GM06990 (cell line): ENCODE measurements around the gene DLX4.

Experiments used
- DNase-seq: peaks from one replicate; pipeline ENCODE4 v3.0.0-alpha.2; 2011; ENCODE audit not compliant: insufficient read length; ENCODE audit errors: extremely low read depth
- H3K27me3 ChIP-seq: replicated peaks from 2 replicates; pipeline ENCODE4 v1.6.0; 2011; ENCODE audit warnings: low read length; ENCODE audit not compliant: control insufficient read depth, insufficient read depth
- H3K36me3 ChIP-seq: 2 replicates; pipeline ENCODE4 v1.5.1; 2011; ENCODE audit warnings: low read length; ENCODE audit not compliant: control insufficient read depth, insufficient read depth
- H3K4me3 ChIP-seq: replicated peaks from 2 replicates; pipeline ENCODE4 v1.5.1; 2011; ENCODE audit warnings: low read depth, mild to moderate bottlenecking, control low read depth, low read length
- TF ChIP-seq, protein P1 (sequence below): IDR thresholded peaks from 2 replicates; pipeline ENCODE4 v1.5.1; 2011; ENCODE audit warnings: low read length, control low read depth, mild to moderate bottlenecking, inconsistent platforms; ENCODE audit not compliant: insufficient read depth, poor library complexity, severe bottlenecking

DLX4 gene

DNA sequence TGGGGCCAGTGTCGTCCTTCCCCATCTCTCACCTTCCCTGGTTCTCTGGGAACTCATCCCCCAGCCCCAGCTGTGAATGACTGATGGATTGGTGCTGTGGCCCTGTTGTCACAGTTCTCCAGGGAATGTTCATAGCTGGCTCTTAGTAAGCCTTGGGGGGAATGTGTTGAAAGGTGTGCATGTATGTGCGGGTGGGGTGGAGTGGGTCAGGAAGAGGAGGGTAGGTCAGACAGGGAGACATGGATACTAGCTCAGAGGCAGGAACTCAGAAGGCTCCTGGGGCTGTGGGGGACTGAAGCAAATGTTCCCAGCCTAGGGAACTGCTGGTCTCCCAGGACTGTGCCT lies 4.3 kb downstream of the DLX4 start:
- no peak for DNase-seq
- peaks cover 3% of the 10 kb centered on the region for H3K27me3 ChIP-seq
- no peaks in the 10 kb centered on the region for H3K36me3 ChIP-seq
- H3K4me3 ChIP-seq, result no peak overlapping the region
- TF ChIP-seq, protein P1, sequence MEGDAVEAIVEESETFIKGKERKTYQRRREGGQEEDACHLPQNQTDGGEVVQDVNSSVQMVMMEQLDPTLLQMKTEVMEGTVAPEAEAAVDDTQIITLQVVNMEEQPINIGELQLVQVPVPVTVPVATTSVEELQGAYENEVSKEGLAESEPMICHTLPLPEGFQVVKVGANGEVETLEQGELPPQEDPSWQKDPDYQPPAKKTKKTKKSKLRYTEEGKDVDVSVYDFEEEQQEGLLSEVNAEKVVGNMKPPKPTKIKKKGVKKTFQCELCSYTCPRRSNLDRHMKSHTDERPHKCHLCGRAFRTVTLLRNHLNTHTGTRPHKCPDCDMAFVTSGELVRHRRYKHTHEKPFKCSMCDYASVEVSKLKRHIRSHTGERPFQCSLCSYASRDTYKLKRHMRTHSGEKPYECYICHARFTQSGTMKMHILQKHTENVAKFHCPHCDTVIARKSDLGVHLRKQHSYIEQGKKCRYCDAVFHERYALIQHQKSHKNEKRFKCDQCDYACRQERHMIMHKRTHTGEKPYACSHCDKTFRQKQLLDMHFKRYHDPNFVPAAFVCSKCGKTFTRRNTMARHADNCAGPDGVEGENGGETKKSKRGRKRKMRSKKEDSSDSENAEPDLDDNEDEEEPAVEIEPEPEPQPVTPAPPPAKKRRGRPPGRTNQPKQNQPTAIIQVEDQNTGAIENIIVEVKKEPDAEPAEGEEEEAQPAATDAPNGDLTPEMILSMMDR, result no peak

DNA sequence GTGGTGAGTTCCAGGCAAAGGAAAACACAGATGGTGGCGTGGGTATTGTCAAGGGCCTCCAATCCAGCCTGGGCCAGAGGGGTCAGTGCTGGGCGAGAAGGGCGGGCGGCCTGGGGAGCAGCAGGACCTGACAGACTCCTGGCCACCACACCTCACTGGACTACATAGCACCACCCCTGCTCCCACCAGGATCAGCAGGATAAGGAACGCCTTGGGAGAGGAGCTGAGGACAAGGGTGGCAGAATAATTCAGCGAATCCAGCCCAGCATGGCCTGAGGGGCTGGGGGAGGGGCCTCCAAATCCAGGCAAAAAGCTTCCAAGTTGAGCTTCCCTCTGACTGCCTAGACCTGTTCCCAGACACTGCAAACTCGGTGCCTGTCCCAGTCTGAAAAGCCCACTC lies 6.5 kb downstream of the DLX4 start:
- no peak overlapping the region for H3K4me3 ChIP-seq
- TF ChIP-seq, protein P1, result no peak
- no peaks in the 10 kb centered on the region for H3K36me3 ChIP-seq
- H3K27me3 ChIP-seq, result peaks cover 4% of the 10 kb centered on the region
- DNase-seq, result no peak

DNA sequence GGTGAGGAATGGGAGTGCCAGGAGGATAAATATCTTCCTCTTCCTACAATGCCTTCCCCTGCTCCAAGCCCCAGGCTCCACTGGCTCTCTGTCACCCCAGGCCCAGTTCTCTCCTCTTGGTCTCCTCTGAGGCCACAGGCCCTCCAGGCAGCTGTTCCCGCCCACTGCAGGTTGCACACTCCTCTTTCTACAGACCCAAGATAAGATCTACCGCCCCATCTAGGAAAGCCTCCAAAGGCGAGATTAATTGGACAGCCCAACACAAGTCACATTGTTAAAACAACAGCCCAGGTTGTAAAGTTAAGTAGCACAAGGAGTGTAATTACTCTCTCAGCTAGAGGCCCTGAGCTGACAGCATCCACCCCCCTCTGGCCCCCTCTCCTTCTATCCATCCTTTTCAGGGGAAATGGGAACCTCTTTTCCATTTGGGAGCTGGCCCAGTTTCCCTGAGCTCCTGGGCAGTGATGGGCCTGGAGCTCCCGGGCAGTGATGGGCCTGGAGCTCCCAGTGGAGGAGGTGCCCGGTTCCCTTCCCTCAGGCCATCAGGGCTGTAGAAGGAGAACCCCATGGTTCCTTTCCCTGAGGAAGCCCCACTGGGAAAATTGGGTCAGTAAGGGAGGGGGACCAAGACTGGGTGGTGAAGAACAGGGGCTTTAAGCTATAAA lies 7.3 kb downstream of the DLX4 start:
- H3K27me3 ChIP-seq, result peaks cover 3% of the 10 kb centered on the region
- TF ChIP-seq, protein P1, result no peak
- no peak overlapping the region for H3K4me3 ChIP-seq
- no peaks in the 10 kb centered on the region for H3K36me3 ChIP-seq
- no peak for DNase-seq

DNA sequence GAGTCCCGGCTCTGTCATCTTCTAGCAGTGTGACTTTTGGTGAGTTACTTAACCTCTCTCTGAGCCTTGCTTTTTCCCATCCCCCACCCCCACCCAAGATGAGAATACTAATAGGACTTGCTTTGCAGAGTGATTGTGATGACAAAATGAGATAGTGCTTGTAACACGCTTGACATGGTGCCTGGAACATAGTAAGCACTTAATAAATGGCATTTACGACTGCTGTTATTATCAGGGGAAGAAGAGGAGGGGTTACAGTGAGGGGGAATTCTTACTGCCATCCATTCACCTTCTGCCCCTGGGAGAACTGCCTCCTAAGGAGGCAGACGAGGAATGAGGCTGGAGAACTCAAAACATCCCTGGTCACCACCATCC lies 7.8 kb downstream of the DLX4 start:
- DNase-seq, result no peak
- TF ChIP-seq, protein P1, result no peak
- Histone ChIP-seq H3K27me3 (peaks cover 3% of the 10 kb centered on the region), H3K36me3 (no peaks in the 10 kb centered on the region), H3K4me3 (no peak overlapping the region)

DNA sequence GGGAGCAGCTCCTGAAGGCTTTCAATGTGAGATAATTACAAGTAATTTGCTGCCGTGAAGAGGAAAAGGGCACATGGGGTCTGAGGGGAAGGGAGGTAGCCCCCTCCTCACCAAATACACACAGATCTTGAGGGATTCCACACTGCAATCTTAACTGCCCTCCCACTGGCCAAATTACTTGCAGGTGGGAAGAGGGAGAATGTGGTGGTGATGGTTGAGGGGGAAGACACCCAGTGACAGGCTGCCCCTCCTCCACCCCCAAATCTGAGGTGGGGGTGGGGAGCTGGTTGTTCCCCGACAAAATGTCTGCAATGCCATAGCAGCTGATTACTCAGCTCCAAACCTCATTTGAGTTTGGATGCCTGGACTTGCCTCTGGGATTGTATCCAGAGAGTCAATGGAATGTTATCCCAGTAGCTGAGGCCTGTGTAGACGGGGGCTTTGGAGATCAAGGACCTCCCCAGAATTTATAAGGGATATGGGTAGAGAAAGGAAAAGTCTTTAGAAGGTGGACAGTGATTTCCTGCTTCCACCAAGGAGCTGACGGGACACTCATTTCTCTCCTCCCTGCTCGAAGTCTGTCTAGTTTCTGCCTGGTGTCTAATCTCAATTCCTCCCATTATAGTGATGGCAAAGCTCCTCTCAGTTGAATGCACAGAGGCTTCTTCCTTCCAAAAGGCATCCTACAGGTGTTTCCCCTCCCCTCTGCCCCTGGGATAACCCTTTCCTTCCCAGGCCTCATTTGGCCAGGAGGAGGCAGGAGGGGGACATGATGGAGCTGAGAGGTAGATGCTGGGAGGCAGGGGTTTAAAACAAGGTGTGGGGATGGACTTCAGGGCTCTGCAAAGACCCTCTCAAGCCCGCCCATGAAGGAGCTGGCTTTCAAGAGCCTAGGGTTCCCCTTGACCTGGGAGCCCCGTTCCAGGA lies 8.7 kb downstream of the DLX4 start:
- DNase-seq, result no peak
- no peak overlapping the region for H3K4me3 ChIP-seq
- no peaks in the 10 kb centered on the region for H3K36me3 ChIP-seq
- peaks cover 5% of the 10 kb centered on the region for H3K27me3 ChIP-seq
- TF ChIP-seq, protein P1, result no peak
